ENCODE data around the gene GRM2.
A peak's percentile ranks its signal among the peaks of the same experiment; 100 is the strongest.

GRM2 gene

GRCh38 chr3:51706788-51707731 lies at the start of gene GRM2:
Gene GRM2 (plus strand): TSS chr3:51707068. CDS start chr3:51708984, 1,916 bp downstream.
- peak; percentile 50 for DNase-seq

DNA sequence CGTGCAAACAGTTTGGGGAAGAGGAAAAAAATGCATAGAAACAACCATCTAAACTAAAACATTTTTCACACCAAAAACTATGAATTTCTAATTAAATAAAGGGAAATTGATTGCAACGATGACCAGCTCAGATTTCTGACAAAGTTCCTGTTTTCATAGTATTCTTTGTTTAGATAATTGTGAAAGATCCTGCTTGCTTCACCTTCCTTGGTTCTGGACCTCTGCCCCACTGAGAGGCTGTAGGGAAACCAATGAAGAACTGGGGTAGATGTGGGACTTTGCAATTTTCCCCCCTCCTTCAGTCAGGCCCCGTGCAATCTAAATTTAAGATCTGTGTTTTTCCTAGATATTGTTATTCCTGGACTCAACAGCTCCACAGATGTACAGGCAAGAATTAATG lies 49.6 kb upstream of the GRM2 start:
- no peak for DNase-seq

GRCh38 chr3:51659942-51660341 lies 46.9 kb upstream of the GRM2 start:
- no peak for DNase-seq

- DNase-seq, result no peak
Measured at GRCh38 chr3:51662456-51662855, 44.4 kb upstream of the GRM2 start.

- DNase-seq, result no peak
Measured at GRCh38 chr3:51668756-51669155, 38.1 kb upstream of the GRM2 start.

- DNase-seq, result peak; percentile 94
Measured at GRCh38 chr3:51669241-51670052, 37.4 kb upstream of the GRM2 start.

GRCh38 chr3:51670053-51670822 lies 36.6 kb upstream of the GRM2 start:
- peak; percentile 78 for DNase-seq

DNA sequence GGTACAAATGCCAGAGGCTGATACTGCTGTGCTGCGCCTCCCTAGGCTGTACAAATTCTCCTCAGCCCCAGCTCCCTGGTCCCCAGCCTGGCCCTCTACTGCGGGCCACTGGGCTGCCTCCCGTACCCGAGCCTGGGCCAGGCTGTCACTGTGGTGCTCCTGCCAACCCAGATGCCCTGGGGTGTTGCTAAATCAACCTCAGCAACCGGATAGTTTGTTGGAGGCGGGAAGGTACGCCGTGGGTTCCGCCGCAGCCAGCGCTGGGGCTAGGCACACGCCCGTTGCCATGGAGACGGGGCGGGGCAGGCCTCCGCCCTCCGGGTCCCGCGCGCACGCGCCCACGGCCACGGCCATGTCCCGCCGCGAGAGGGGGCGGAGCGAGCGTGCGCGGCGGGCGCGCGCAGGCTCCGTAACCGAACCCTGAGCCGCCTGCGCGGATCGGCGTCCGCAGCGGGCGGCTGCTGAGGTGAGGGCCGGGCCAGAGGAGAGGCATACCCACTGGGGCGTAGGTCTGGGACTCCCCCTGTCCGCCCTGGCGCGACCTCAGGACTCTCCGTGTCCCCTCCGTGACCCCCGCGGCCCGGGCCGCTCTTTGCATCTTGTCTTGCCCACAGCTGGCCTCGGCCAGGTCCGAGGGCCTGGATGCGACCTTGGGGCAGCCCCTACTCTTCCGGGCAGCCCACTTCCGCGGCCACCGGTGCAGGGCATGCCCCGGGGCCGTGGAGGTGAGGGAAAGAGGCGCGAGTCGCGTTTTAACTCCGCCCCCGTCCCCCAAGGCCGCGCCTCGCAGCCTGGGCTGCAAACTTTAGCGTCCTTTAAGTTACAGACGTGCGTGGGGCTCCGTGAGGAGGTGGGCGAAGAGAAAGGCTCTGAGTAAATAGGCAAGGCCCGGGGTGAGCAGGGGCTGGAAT lies 35.8 kb upstream of the GRM2 start, which contains the start of gene TEX264:
TEX264 (plus strand) TSS at position 430 of the 911 bp plus-strand sequence. CDS start 3,053 bp downstream, outside the sequence.
- DNase-seq, result peak; percentile 98

GRCh38 chr3:51671734-51672475 lies 35.0 kb upstream of the GRM2 start:
- peak; percentile 86 for DNase-seq

DNA sequence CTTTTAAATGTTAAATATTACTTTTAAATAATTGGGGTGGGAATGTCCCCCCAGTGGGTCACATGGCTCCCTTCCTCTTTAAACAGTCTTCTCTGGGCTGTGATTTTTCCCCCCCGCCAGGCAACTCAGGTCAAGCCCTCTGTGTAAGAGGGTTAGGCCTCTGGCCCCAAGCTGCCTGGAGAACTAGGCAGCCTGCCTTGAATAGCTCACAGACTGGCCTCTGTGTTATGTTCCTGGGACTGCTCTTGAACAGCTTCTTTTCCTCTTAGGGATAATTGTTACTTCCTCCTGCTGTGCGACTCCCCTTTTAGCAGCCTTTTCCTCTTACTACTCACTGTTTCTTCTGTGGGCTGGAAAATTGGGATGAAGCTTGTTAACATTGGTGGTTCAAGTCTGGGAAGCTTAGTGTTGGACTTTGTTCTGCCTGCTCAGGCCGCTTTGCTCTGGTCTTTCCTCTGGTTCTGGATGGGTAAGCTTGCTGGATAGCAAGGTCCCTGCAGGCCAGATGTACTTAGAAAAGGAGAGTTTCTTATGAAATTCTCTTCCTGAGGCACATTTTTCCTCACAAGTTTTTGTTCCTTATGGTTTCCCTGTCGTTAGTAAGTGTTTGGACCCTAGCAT lies 33.6 kb upstream of the GRM2 start:
- peak; percentile 58 for DNase-seq

- peak; percentile 61 for DNase-seq
Measured at GRCh38 chr3:51673802-51674654, 32.8 kb upstream of the GRM2 start.

- peak; percentile 71 for DNase-seq
Measured at GRCh38 chr3:51675201-51675611, 31.7 kb upstream of the GRM2 start.

- DNase-seq, result no peak
Measured at GRCh38 chr3:51676102-51676640, 30.7 kb upstream of the GRM2 start.

DNA sequence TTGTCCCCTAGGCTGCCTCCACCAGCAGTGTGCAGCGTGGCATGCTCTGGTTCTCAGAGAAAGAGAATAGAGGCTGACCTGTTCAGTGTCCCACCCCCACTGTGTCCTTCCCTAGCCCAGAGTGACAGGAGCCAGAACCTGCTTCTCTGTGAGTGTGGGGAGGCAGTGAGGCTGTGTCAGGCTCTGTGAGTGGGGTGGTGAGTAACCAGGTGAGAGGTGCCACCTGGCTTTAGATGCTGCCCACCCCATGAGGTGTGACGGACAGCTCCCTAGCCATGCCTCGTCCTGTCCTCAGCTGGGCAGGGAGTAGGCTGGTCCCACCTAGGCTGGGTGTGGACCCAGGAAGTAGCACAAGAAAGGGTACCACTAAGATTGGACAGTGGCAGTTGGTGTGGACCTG lies 29.5 kb upstream of the GRM2 start:
- DNase-seq, result peak; percentile 61

DNA sequence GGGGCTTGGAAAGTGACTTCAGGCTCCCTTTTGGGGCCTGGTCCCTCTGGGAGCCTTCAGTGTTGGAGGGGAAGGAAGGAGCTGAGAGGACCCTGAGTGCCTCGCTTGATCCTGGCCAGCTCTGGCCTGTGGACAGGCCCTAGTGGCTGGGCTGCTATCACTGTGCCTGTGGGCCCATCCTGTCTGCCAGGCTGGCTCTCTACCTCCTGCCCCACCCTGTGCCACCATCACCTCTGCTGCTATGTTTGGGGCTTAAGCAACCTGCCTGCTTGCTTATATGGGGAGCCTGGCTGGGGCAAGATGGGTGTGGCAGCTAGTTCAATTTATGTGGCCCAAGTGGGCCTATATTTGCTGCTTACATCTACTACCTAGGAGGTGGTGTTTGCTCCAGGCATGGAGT lies 28.7 kb upstream of the GRM2 start:
- no peak for DNase-seq

DNA sequence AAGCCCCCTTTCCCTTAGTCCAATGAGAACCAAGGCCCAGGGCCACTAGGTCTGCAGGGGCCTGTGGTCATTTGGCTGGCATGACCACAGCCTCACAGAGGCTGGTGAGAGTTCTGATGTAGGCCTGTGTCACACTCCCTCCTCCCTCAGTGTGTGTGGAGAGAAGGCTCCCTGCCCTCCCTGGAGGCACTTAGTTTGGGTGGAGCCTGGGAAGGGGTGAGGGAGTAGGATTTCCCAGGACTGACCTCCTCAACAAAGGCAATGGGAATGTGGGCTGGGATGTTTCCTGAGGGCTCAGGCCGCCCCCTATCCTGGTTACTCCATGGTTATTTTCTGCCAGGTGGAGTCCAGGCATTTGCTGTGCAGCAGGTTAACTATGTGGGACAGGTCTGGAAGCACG lies 28.2 kb upstream of the GRM2 start:
- no peak for DNase-seq

GRCh38 chr3:51679318-51679717 lies 27.6 kb upstream of the GRM2 start:
- DNase-seq, result no peak

DNA sequence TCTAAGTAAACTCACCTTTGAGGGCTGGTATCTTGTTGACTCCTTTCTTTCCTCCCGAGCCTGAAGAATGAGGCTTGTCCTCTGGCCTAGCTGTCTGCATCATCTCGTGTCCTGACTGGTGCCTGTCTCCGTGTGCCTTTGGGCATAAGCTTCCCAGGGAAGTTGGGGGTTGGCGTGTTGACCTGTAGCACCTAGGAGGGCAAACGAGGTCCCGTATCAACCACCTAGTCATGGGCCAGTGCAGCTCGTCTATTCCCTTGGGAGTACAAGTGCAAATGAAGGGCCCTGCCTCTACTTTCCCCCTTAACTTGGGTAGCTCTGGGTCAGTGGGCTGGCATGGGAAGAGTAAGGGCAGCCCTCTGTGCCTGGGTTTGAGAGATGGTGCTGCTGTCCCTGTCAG lies 27.1 kb upstream of the GRM2 start:
- no peak for DNase-seq

- no peak for DNase-seq
Measured at GRCh38 chr3:51680196-51680595, 26.7 kb upstream of the GRM2 start.

Data from activated effector memory CD4-positive, alpha-beta T cell treated with anti-CD3 and anti-CD28 coated beads, Interleukin-2, amount 50 U/mL, for 16 hours (primary cell).